ENCODE results near the gene GALNT17. TPM values are rescaled to one million over a fixed set of nuclear protein-coding genes. Genes with fewer than 3 reads are reported as not detected.

The GALNT17 gene
- total RNA-seq, 1 donor = not detected

- Histone ChIP-seq H3K27me3 (ENCODE audit: insufficient read depth, low read length) (no peaks in the 10 kb centered on the region), H3K9me3 (ENCODE audit: low read depth, low read length) (no peaks in the 10 kb centered on the region), H3K4me1 (ENCODE audit: insufficient read depth, low read length) (no peaks in the 10 kb centered on the region), H3K4me3 (ENCODE audit: low read length) (no peak overlapping the region)
These were observed 608.2 kb downstream of the GALNT17 start for GRCh38 chr7:71740174-71740560.

- Histone ChIP-seq H3K4me3 (ENCODE audit: low read length) (no peak overlapping the region), H3K27me3 (ENCODE audit: insufficient read depth, low read length) (no peaks in the 10 kb centered on the region), H3K4me1 (ENCODE audit: insufficient read depth, low read length) (no peaks in the 10 kb centered on the region), H3K9me3 (ENCODE audit: low read depth, low read length) (no peaks in the 10 kb centered on the region)
These were observed 614.1 kb downstream of the GALNT17 start for GRCh38 chr7:71746006-71746405.

GRCh38 chr7:71750290-71750689 is 618.3 kb downstream of the GALNT17 start:
- H3K9me3 ChIP-seq (ENCODE audit: low read depth, low read length) = no peaks in the 10 kb centered on the region
- H3K4me3 ChIP-seq (ENCODE audit: low read length) = no peak overlapping the region
- no peaks in the 10 kb centered on the region for H3K27me3 ChIP-seq (ENCODE audit: insufficient read depth, low read length)
- H3K4me1 ChIP-seq (ENCODE audit: insufficient read depth, low read length) = no peaks in the 10 kb centered on the region

GRCh38 chr7:71752171-71752935 is 620.4 kb downstream of the GALNT17 start:
- H3K9me3 ChIP-seq (ENCODE audit: low read depth, low read length) = no peaks in the 10 kb centered on the region
- no peaks in the 10 kb centered on the region for H3K27me3 ChIP-seq (ENCODE audit: insufficient read depth, low read length)
- no peaks in the 10 kb centered on the region for H3K4me1 ChIP-seq (ENCODE audit: insufficient read depth, low read length)
- no peak overlapping the region for H3K4me3 ChIP-seq (ENCODE audit: low read length)

GRCh38 chr7:71753236-71753635 is 621.3 kb downstream of the GALNT17 start:
- no peaks in the 10 kb centered on the region for H3K27me3 ChIP-seq (ENCODE audit: insufficient read depth, low read length)

GRCh38 chr7:71753956-71754664 is 622.2 kb downstream of the GALNT17 start:
- Histone ChIP-seq H3K4me1 (ENCODE audit: insufficient read depth, low read length) (no peaks in the 10 kb centered on the region), H3K9me3 (ENCODE audit: low read depth, low read length) (no peaks in the 10 kb centered on the region), H3K4me3 (ENCODE audit: low read length) (no peak overlapping the region), H3K27me3 (ENCODE audit: insufficient read depth, low read length) (no peaks in the 10 kb centered on the region)

More at GRCh38 chr7:71753236-71753635, 621.3 kb downstream of the GALNT17 start:
- no peaks in the 10 kb centered on the region for H3K9me3 ChIP-seq (ENCODE audit: low read depth, low read length)
- no peak overlapping the region for H3K4me3 ChIP-seq (ENCODE audit: low read length)
- H3K4me1 ChIP-seq (ENCODE audit: insufficient read depth, low read length) = no peaks in the 10 kb centered on the region

- Histone ChIP-seq H3K4me3 (ENCODE audit: low read length) (no peak overlapping the region), H3K4me1 (ENCODE audit: insufficient read depth, low read length) (no peaks in the 10 kb centered on the region), H3K27me3 (ENCODE audit: insufficient read depth, low read length) (no peaks in the 10 kb centered on the region), H3K9me3 (ENCODE audit: low read depth, low read length) (no peaks in the 10 kb centered on the region)
These were observed 622.9 kb downstream of the GALNT17 start for GRCh38 chr7:71754828-71755227.

GRCh38 chr7:71761336-71761735 is 629.4 kb downstream of the GALNT17 start:
- Histone ChIP-seq H3K4me1 (ENCODE audit: insufficient read depth, low read length) (no peaks in the 10 kb centered on the region), H3K4me3 (ENCODE audit: low read length) (no peak overlapping the region), H3K27me3 (ENCODE audit: insufficient read depth, low read length) (no peaks in the 10 kb centered on the region), H3K9me3 (ENCODE audit: low read depth, low read length) (peaks cover 16% of the 10 kb centered on the region)

Data from mononuclear cell (primary cell).